ENCODE measurements around the gene AFAP1.

AFAP1 gene

DNA sequence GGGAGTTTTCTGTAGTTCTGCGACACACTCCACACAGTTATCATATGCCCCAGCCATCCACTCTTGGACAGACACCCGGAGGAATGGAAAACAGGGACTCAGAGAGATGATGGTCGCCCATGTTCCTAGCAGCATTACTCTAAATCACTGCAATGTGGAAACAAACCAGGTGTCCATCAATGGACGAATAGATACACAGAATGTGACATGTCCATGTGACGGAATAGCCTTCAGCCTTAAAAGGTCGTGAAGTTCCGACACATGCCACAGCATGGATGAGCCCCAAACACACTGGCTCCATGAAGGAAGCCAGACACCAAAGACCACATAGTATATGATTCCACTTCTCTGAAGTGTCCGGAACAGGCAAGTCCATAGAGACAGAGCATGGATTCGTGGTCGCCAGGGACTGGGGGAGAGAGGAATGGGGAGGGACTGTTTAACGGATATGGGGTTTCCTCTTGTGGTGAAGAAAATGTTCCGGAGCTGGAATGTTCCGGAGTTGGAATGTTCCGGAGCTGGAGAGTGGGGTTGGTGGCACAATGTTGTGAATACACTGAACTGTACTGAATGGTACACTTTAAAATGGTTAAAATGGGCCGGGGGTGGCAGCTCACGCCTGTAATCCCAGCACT lies 28.7 kb upstream of the AFAP1 start:
- DNase-seq (ENCODE audit: low read depth, low spot score), result no peak

DNA sequence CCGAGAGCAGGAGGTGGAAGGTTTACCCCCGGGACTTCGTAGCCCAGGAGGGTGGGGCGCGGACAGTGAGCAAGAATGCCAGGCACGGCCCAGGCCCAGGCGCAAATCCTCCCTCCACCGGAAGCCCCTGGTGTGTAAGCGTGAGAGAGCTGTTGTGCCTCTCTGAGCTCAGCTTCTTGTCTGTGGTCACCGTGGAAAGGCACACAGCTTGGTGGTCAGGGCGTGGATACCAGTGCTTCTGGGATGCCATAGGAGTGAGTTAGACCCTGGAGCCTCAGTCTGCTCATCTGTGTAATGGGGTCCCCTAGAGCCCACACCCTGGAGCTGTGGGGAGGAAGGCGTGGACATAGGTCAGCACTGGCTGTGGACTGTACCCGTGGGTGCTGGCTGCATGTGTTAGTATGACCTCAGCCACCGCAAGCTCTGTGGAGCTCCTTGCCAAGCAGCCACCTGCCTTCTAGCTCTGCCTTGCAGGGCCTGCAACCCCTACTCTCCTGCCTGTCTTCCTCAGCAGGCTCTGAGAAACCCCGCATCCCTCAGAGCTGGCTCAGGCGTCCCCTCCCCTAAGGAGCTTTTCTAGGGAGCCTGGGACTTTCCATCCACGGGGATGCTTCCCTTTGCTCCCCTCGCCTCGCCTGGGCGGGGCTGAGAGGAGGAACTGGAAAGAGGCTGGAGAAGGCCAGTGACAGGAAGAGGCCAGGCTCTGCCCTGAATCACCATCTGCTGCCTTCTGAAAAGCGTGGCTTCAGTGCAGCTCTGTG lies 28.0 kb upstream of the AFAP1 start:
- no peak for DNase-seq (ENCODE audit: low read depth, low spot score)

- DNase-seq (ENCODE audit: low read depth, low spot score), result no peak
Observed at GRCh38 chr4:7967063-7967440, 27.4 kb upstream of the AFAP1 start.

DNA sequence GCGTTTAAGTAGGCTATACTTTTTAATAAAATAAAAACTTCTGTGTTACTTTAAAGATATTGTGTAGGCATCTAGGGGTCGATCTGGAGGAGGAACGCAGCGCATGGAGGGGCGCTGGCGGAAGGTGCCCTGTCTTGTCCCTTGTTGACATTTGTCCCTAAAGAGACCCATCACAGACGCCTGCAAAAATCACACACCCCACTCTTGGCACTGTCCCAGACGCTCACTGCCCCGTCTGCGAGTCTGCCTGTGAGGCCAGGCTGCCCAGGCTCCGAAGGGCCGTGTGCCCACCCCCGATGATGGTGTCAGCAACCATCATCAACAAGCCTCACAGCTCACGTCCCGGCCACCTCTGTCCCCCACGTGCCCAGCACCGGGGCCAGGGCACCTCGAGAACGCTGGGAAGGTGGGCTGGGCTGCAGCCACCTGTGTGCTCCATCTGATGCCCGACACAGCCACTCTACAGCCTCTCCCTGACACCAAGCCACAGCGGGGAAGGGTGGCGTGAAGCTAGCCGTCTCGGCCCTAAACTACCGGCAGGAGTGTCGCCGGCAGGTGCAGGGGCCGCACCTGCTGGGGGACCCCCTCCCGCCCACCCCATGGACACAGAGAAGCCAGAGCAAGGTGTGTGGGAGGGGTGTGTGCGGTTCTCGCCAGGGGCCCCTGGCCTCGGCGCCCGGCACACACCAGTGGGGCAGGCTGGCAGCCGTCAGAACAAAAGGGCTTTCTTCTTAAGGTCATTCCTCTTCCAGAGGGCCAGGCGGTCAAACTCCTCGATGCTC lies 26.8 kb upstream of the AFAP1 start:
- DNase-seq (ENCODE audit: low read depth, low spot score), result no peak

GRCh38 chr4:7964890-7965662 lies 25.4 kb upstream of the AFAP1 start:
- no peak for DNase-seq (ENCODE audit: low read depth, low spot score)

DNA sequence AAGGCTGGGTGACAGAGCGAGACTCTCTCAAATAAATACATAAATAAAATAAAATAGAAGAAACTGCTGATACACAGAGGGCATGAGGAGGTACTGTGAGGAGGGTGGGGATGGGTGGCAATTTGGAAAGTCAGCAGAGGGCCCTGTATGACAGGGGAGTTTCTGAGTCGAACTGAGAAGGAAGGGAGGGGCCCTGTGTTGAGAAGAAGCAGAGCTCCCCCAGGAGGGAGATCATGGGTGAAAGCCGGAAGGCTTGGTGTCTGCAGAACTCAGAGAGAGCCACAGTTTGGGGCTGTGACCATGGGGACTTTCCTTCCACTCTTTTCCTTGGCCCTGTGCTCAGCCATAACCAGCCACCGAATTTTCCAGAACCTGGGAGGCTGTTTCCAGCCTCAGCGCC lies 24.8 kb upstream of the AFAP1 start:
- no peak for DNase-seq (ENCODE audit: low read depth, low spot score)

DNA sequence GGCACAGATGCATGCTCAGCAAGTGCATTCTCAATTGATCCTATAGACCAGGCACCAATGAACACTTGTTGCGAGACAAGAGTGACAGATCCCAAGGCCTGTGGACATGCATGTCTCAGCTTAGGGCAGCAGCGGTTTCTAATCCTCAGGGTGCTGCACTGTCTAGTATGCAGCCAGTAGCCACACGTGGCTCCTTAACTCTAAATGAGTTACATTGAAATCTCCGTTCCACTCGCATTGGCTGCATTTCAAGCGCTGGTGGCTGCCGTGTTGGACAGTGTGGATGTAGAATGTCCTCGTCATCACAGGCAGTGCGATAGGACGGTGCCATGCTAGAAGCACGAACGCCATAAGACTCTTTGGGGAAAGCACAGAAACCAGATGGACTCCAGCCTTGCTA lies 24.0 kb upstream of the AFAP1 start:
- DNase-seq (ENCODE audit: low read depth, low spot score), result no peak

DNA sequence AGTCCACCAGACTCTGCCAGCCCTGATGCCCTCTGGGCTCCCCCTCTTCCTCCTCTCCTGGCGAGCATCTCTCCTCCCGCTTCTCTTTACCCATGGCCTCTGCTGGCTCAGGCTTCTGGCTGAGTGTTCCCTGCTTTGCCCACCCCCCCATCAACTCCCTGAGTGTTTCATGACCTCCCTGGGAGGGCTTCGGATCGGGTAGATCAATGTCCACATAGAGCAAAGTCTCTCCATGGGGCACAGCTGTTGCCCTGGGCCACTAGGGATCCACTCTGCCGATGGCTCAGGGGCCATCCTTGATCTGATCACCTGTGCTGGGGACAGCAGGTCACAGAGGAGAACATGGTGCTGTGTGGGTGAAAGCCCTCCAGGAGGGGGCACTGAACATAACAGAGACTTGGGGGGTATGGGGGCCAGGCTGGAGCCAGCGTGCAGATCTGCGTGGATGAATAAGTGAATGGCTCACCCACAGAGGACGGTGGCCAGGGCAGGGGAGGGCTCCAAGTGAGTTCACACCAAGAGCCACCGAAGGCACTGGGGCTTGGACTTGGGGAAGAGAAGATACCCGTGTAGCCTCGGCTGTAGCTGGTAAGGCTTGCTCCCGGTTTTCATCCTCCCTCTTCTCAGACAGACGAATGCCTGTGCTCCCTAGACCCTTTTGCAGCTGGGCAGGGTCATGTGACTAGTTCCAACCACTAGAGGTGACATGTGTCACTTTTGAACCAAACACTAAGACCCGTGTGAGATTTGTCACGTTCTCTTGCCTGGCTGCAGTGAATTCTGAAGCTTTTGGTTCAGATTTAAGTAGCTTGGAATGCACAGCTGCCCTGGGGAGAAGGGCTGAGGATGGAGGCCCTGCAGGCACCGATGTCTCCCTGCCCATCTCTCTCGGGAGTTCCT lies 23.2 kb upstream of the AFAP1 start:
- no peak for DNase-seq (ENCODE audit: low read depth, low spot score)

DNA sequence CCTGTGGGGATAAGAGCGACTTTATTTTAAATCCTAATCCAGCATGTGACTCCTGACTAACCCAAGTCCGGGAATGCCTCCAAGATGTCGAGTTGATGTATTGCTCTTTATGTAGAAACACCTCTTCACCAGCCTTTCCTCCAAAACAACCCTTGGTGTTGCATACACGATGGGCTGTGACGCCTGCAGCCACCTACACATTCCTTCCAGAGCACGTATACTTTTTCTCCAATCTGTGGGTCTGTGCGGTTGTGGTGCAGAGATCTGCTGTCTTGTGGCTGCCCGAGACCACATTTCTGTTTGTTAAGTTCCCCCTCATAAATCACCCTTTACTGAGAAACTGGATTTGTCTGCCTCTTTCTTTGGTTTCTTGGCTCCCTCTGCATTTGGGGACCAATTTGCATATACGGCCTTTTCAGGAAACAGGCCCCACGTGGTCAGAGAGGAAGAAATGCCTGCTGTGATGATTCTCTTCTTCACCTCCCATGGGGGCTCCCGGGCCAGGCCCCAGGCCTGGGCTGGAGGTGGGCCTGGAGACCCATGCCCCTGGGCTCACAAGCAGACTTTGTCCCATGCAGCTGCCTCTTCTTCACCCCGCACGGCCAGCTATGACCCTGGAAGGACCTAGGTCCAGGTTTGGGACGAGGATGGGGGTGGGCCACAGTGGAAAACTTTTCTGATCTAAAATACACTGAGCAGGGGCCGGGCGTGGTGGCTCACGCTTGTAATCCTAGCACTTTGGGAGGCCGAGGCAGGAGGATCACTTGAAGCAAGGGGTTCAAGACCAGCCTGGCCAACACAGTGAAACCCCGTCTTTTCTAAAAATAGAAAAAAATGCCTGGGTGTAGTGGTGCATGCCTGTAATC lies 21.4 kb upstream of the AFAP1 start:
- DNase-seq (ENCODE audit: low read depth, low spot score), result no peak

- DNase-seq (ENCODE audit: low read depth, low spot score), result no peak
Observed at GRCh38 chr4:7960017-7960789, 20.5 kb upstream of the AFAP1 start.

DNA sequence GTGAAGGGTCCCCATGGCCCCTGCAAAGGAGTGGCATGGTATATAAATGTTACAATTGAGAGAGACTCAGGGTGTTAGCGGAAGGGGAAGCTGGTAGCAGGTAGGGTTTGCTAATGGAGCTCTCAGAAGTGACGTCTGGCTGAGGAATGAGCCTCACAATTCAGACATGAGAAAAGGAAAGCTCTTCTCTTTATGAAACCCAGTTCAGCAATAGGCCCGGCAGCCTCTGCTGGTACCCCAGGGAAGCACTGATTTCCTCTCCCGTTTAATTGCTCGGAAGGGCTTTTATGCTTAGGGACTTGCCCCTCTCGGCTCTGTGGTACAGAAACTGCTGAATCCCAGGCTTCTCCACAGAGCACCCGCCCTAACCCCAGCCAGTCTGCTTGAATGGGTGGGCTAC lies 19.4 kb upstream of the AFAP1 start:
- no peak for DNase-seq (ENCODE audit: low read depth, low spot score)

DNA sequence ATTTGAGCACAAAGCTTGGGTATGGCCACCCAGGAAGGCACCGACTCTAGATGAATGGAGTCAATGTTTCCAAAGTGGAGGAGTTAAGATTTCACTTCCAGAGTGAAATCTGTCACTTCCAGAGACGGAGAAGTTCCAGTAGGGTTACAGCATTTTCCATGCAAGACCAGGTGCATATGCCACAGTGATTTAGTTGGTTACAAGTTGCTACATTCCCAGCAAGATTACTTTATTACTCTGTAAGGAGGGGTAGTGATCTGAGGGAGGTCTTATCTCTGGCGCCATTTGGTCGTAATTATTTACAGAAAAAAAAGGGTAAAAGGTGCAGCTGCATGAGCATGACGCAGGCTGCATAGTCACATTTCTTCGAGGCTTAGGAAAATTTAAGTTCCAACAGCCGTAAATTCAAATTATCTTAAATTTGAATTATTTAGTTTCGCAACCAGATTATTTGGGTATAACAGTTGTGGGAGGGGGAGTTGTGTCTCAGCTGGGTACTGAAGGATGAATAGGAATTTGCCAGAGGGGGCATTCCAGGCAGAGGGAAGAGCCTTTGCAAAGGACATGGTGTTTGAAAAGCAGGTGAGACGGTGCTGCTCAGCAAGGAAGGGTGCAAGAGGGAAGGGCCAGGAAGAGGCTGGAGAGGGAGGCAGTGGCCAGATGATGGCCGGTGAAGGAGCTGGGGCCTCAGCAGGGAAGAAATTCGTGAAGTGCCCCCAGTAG lies 17.4 kb upstream of the AFAP1 start:
- DNase-seq (ENCODE audit: low read depth, low spot score), result no peak

DNA sequence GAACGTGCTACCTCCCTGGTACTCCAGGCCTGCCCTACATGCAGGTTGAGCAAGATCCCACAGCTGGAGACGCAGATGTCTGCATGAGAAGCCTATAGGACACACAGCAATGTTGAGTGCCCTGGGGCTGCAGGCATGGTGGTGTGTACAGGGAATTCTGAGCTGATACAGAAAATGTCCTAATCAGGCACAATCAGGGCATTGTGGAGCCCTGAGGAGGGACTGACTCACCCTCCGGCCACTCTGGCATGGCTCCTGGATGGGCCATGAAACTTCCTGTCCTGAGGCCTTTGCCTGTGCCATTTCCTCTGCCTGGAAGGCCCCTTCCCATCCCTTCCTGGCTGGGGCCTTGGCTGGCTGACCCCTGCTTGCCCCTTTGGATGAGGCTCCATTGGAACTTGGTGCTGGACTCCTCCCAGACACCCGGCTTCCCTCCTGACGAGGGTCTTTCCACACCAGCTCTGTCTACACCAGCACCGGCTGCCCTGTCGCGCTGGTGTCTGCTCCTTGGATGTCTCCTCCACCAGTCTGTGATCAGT lies 16.7 kb upstream of the AFAP1 start:
- no peak for DNase-seq (ENCODE audit: low read depth, low spot score)

DNA sequence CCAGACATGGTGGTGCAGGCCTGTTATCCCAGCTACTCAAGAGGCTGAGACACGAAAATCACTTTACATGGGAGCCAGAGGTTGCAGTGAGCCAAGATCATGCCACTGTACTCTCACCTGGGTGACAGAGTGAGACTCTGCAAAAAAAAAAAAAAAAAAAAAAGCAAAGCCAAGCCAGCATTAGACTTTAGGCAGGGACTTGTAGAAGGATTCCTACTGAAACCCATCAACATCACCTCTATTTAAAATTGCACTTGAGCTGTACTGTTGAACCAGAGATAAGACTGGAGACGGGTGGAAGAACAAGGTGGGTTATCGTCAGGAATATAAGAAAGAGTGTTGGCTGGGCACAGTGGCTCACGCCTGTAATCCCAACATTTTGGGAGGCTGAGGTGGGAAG lies 15.7 kb upstream of the AFAP1 start:
- no peak for DNase-seq (ENCODE audit: low read depth, low spot score)

GRCh38 chr4:7952615-7953014 lies 13.0 kb upstream of the AFAP1 start:
- no peak for DNase-seq (ENCODE audit: low read depth, low spot score)

DNA sequence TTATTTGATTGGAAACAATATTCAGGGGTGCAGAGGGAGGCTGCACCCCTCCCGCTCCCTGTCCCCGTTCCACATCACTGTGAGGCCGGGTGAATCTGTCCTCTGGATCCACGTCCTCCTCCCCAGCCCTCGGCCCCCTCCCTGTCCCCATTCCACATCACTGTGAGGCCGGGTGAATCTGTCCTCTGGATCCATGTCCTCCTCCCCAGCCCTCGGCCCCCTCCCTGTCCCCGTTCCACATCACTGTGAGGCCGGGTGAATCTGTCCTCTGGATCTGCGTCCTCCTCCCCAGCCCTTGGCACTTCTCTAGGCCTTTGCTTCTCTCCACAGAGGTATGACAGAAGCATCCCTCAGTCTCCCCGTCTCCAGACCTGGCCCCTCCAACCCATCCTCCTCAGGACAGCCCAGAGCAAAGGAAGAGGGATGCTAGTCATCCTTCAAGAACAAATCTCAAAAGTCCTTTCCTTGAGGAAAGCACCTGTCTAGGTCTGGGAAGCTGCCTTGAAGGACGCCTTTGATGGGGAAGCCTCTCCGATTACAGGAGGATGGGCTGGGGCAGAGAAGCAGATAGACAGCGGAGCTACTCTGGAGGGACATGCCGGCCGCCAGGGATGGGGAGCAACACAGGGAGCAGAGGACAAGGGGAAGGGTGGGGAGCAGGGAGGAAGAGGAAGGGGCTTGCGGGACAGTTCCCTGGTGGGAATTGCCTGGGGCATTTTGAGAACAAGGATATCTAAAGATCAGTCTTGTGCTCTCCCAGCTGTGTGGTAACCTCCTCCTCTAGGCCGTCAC lies 10.8 kb upstream of the AFAP1 start:
- no peak for DNase-seq (ENCODE audit: low read depth, low spot score)

DNA sequence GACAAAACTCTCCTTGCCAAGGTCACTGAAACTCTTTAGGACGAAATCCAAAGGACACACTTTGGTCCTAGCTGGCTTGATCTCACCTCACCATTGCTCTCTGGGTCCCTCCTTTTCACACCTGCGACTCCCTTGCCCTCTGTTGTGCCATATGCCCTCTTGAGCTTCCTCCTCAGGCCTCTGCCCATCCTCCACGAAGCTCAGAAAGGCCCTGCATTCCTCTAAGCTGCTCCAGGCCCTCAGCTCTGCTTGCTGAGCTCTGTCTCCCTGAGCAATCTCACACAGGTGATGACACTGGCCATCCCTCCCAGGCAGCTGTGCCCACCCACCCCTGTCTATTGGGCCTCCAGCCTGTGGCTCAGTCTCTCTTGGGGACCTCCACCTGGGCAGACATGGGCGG lies 10.1 kb upstream of the AFAP1 start:
- no peak for DNase-seq (ENCODE audit: low read depth, low spot score)

GRCh38 chr4:7947927-7948326 lies 8.3 kb upstream of the AFAP1 start:
- DNase-seq (ENCODE audit: low read depth, low spot score), result no peak

All from activated CD4-positive, CD25-positive, alpha-beta regulatory T cell treated with anti-CD3 and anti-CD28 coated beads, Interleukin-2, amount 50 U/mL, for 16 hours (primary cell).